Measurements from ENCODE around the gene SMIM27. TPM values are rescaled to one million over a fixed set of nuclear protein-coding genes. Genes with fewer than 3 reads are reported as not detected.

Gene SMIM27
- total and polyA plus RNA-seq, 2 of the 8 experiments (the other 6 are each of a cell fraction or from before 2014, with no cell fraction given), result 3.6 to 18.1 TPM

DNA sequence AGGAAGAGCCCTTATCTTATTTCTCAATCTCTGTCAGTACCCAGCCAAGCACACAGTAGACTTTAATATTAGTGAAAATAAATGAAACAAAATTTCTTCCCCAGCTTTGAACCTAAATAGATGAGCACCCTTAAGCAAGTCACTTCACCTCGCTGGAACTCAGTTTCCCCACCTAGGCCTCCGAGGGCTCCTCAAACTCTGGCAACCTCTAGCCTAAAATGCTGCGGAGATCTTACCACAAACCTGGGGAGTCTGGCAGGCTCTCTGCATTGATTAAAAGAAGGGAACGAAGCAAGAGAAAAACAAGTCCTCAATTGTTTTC, 26.5 kb upstream of the SMIM27 start:
- peak overlapping the region; percentile 17; the same call in 1 of the 2 replicates for H2BK5ac ChIP-seq (ENCODE audit: low read depth, low read length)
- H4K5ac ChIP-seq (ENCODE audit: insufficient read length, low read depth, low read length), result no peak overlapping the region
- peak overlapping the region; percentile 67 to 90 (median 82) for H3K4me3 ChIP-seq (ENCODE audit: extremely low read depth in 1 of 4, insufficient read depth in 2 of 4, low read depth in 3 of 4, low read length in 4 of 4)
- peak overlapping the region; percentile 78 to 83 for H3K4me2 ChIP-seq (ENCODE audit: insufficient read depth in 1 of 2, low read depth in 2 of 2, low read length in 2 of 2)
- H3K27ac ChIP-seq (ENCODE audit: low read depth, low read length), result peak overlapping the region; percentile 53
- no peak overlapping the region for H3K4ac ChIP-seq (replicated peaks; ENCODE audit: insufficient read length, low read depth, low read length)
- no peak overlapping the region for H3K23ac ChIP-seq (ENCODE audit: insufficient read length)
- no peak overlapping the region for H2BK15ac ChIP-seq (ENCODE audit: low read length)
- peaks cover 0 to 2% (median 0%) of the 10 kb centered on the region in 4 experiments; a peak in 2 of 8 replicates for H3K36me3 ChIP-seq (ENCODE audit: control insufficient read depth in 2 of 4, insufficient read depth in 4 of 4, low read length in 3 of 4)
- H2BK20ac ChIP-seq (ENCODE audit: low read length), result no peak overlapping the region
- H3K9me3 ChIP-seq (ENCODE audit: insufficient read depth in 2 of 2, low read depth in 1 of 2, low read length in 1 of 2), result peaks cover under 1 to 2% of the 10 kb centered on the region in 2 experiments; a peak in 2 of 4 replicates
- POLR2A ChIA-PET (ENCODE audit: partially characterized antibody), result interaction anchor here (0.5 to 2.4 kb wide), 15 partner anchors 10 to 1773 kb away, joined by 3 to 10 read pairs (median 3); partner anchors contain the start of genes DNAJA1, NDUFB6, SMIM27 and TOPORS
- 0 out of 4 replicates have a peak, but pooled peaks cover 0 to 13% of the 10 kb centered on the region in 2 experiments for H3K79me2 ChIP-seq (ENCODE audit: control insufficient read depth in 1 of 2, insufficient read depth in 2 of 2, low read length in 2 of 2)
- FAIRE-seq (no peak), DNase-seq (ENCODE audit: low read depth in 1 of 2, low spot score in 2 of 2) (no peak)
- H2BK120ac ChIP-seq (replicated peaks; ENCODE audit: low read depth, low read length), result no peak overlapping the region
- H3K79me1 ChIP-seq (ENCODE audit: low read depth, low read length), result no peaks in the 10 kb centered on the region; the same call in 1 of the 2 replicates
- H2BK12ac ChIP-seq (ENCODE audit: low read depth, low read length), result no peak overlapping the region
- no peak overlapping the region; the same call in 1 of the 2 replicates for H3K18ac ChIP-seq (ENCODE audit: extremely low read depth, low read length)
- no peak overlapping the region for H3K56ac ChIP-seq (replicated peaks; ENCODE audit: insufficient read length, low read depth, low read length)
- no peaks in the 10 kb centered on the region for H4K20me1 ChIP-seq (replicated peaks in 1 of 2; ENCODE audit: control insufficient read depth in 1 of 2, insufficient read depth in 2 of 2, low read length in 2 of 2)
- peak overlapping the region in 3 of 4 experiments; percentile 75 to 79 (median 77); a peak in 6 of 7 replicates for H3K9ac ChIP-seq (replicated peaks in 1 of 4; ENCODE audit: extremely low read depth in 1 of 4, low read depth in 3 of 4, low read length in 3 of 4)
- H4K91ac ChIP-seq (replicated peaks; ENCODE audit: insufficient read length, low read length), result no peak overlapping the region
- no peak overlapping the region for H3K14ac ChIP-seq (ENCODE audit: insufficient read length)
- peak overlapping the region; percentile 80 for H2AFZ ChIP-seq (ENCODE audit: low read length)
- peaks cover 0 to 5% (median 2%) of the 10 kb centered on the region in 4 experiments; a peak in 3 of 7 replicates for H3K4me1 ChIP-seq (replicated peaks in 1 of 4; ENCODE audit: control insufficient read depth in 3 of 4, insufficient read depth in 4 of 4, low read length in 3 of 4)
- H3K23me2 ChIP-seq (ENCODE audit: low read depth, low read length), result peaks cover 4% of the 10 kb centered on the region; the same call in 1 of the 2 replicates
- no peak overlapping the region for H2AK5ac ChIP-seq (ENCODE audit: low read depth, low read length)
- H3K27me3 ChIP-seq (replicated peaks in 1 of 4; ENCODE audit: control insufficient read depth in 3 of 4, extremely low read depth in 1 of 4, insufficient read depth in 3 of 4, low read length in 3 of 4), result no peaks in the 10 kb centered on the region
- no peak overlapping the region for H4K8ac ChIP-seq (ENCODE audit: extremely low read depth, insufficient read depth, low read length)
- CTCF ChIA-PET (ENCODE audit: partially characterized antibody), result interaction anchor here (0.7 to 3.3 kb wide), 26 partner anchors 9 to 536 kb away, joined by 3 to 59 read pairs (median 6); partner anchors contain the start of gene ACO1
- WGBS, 2 experiments (ENCODE audit: extremely low coverage in 1 of 2, insufficient coverage in 1 of 2, insufficient read length in 1 of 2, insufficient replicate concordance in 2 of 2, low coverage in 1 of 2, low lambda C conversion rate in 2 of 2, missing lambda C conversion rate in 1 of 2), result 11% methylated on average over 4 of the region's 4 CpGs; no CpG with 5 or more reads in 1 of the 2 experiments
- TF ChIP-seq EZH2 (IDR thresholded peaks at IDR 0.05; ENCODE audit: low read depth, low read length, severe bottlenecking) (no peak), SIRT6 (IDR thresholded peaks at IDR 0.05; ENCODE audit: low read length) (no peak), POU5F1 (IDR thresholded peaks at IDR 0.05; ENCODE audit: low read depth, low read length) (no peak), HDAC2 (IDR thresholded peaks at IDR 0.05; ENCODE audit: borderline replicate concordance in 1 of 2, low read depth in 2 of 2, low read length in 2 of 2) (no peak), PHF8 (conservative IDR thresholded peaks at IDR 0.05; ENCODE audit: low read depth, low read length) (no peak), JUN (IDR thresholded peaks at IDR 0.05; ENCODE audit: low read depth, low read length) (no peak), GTF2F1 (IDR thresholded peaks at IDR 0.05; ENCODE audit: borderline replicate concordance, low read depth, low read length) (no peak), TBP (IDR thresholded peaks at IDR 0.05; ENCODE audit: low read depth, low read length) (no peak), CREB1 (IDR thresholded peaks at IDR 0.05) (no peak), GABPA (IDR thresholded peaks at IDR 0.05; ENCODE audit: borderline replicate concordance, insufficient read depth, low read length) (no peak), CHD1 (IDR thresholded peaks at IDR 0.05; ENCODE audit: low read depth, low read length) (no peak), JUND (IDR thresholded peaks at IDR 0.05; ENCODE audit: low read length) (no peak)
- TF ChIP-seq, protein P1, sequence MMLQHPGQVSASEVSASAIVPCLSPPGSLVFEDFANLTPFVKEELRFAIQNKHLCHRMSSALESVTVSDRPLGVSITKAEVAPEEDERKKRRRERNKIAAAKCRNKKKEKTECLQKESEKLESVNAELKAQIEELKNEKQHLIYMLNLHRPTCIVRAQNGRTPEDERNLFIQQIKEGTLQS (IDR thresholded peaks at IDR 0.05; ENCODE audit: insufficient read depth, low read depth, low read length), result no peak

Data from H1 (cell line).